HepG2 (cell line): ENCODE data around the gene RARG.

Experiments
- CREM ChIP-seq, 2 experiments: sonication (generic) in 1 of 2; formaldehyde crosslinking in 1 of 2; IDR thresholded peaks; 2 replicates each; pipeline versions ENCODE4 v1.4.0 to v1.6.1; 2016 to 2020; ENCODE audit warnings: antibody characterized with exemption in 1 of 2, mild to moderate bottlenecking in 1 of 2, missing genetic modification reagents in 1 of 2
- GABPB1 ChIP-seq: IDR thresholded peaks from 2 replicates; pipeline ENCODE4 v1.6.1; 2016; ENCODE audit warnings: mild to moderate bottlenecking, missing genetic modification reagents, moderate library complexity, missing compliant biosample characterization
- RAD21 ChIP-seq: fragments of 450-650 bp; formaldehyde crosslinking; IDR thresholded peaks from 2 replicates; pipeline ENCODE4 v1.5.0; 2020; ENCODE audit warnings: mild to moderate bottlenecking
- SOX6 ChIP-seq, 2 experiments: fragments of 450-650 bp in 1 of 2; sonication (generic) in 1 of 2; formaldehyde crosslinking in 1 of 2; IDR thresholded peaks; 2 replicates each; pipeline versions ENCODE4 v1.4.0 to v1.6.1; 2017 to 2020; ENCODE audit warnings: antibody characterized with exemption in 1 of 2, mild to moderate bottlenecking in 1 of 2, missing genetic modification reagents in 1 of 2
- TCF12 ChIP-seq, 2 experiments: fragments of 450-650 bp in 1 of 2; sonication (generic) in 1 of 2; formaldehyde crosslinking in 1 of 2; IDR thresholded peaks; 2 replicates each; pipeline versions ENCODE4 v1.6.1 to v1.8.0; 2017 to 2022; ENCODE audit warnings: antibody characterized with exemption in 1 of 2, mild to moderate bottlenecking in 1 of 2, missing genetic modification reagents in 1 of 2, moderate library complexity in 1 of 2
- TF ChIP-seq, protein P1 (sequence below): sonication (generic); formaldehyde crosslinking; IDR thresholded peaks from 2 replicates; pipeline ENCODE4 v1.4.0; 2020; ENCODE audit warnings: missing genetic modification reagents, borderline replicate concordance
- TF ChIP-seq, protein P2 (sequence below): sonication (generic); formaldehyde crosslinking; IDR thresholded peaks from 2 replicates; pipeline ENCODE4 v1.4.0; 2020; ENCODE audit warnings: mild to moderate bottlenecking, missing genetic modification reagents
- TF ChIP-seq, protein P3 (sequence below): sonication (generic); formaldehyde crosslinking; IDR thresholded peaks from 2 replicates; pipeline ENCODE4 v1.8.1; 2023; ENCODE audit warnings: mild to moderate bottlenecking, missing genetic modification reagents
- TF ChIP-seq, protein P4 (sequence below): sonication (generic); formaldehyde crosslinking; IDR thresholded peaks from 2 replicates; pipeline ENCODE4 v1.5.0; 2020; ENCODE audit warnings: mild to moderate bottlenecking, missing genetic modification reagents, moderate library complexity
- TF ChIP-seq, protein P5 (sequence below): sonication (generic); formaldehyde crosslinking; IDR thresholded peaks from 2 replicates; pipeline ENCODE4 v1.4.0; 2020; ENCODE audit warnings: mild to moderate bottlenecking, missing genetic modification reagents

DNA sequence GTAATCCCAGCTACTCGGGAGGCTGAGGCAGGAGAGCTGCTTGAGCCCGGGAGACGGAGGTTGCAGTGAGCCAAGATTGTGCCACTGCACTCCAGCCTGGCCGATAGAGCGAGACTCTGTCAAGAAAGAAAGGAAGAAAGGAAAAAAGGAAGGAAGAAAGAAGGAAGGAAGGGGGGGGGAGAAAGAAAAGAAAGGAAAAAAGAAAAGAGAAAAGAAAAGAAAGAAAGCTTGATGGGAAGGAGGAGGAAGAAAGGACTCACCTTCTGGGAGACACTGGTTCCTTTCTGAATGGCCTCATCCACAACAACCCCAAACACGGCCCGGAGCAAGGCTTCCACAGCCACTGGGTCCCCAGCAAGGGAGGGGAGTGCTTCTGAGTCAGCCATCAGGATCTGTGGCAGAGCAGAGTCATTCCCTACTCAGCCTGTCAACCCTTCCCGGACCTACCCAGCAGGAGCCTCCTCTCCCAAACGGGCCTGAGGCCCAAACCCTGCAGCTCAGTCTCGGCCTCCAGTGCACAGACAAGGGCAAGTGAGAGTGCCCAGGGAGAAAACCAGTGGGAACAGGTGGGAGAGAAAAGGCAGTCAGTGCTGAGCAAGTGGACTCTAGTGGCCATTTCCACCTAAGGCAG lies 58.8 kb downstream of the RARG start:
- TF ChIP-seq CREM (IDR thresholded peaks at IDR 0.05) (no peak), CREM (CRISPR knock-in tag; IDR thresholded peaks at IDR 0.05) (no peak), SOX6 (IDR thresholded peaks at IDR 0.05) (no peak), SOX6 (CRISPR knock-in tag; IDR thresholded peaks at IDR 0.05) (no peak), GABPB1 (no peak), RAD21 (CRISPR knock-in tag) (no peak), TCF12 (IDR thresholded peaks at IDR 0.05) (no peak), TCF12 (CRISPR knock-in tag; IDR thresholded peaks at IDR 0.05) (no peak)
- TF ChIP-seq, protein P1, sequence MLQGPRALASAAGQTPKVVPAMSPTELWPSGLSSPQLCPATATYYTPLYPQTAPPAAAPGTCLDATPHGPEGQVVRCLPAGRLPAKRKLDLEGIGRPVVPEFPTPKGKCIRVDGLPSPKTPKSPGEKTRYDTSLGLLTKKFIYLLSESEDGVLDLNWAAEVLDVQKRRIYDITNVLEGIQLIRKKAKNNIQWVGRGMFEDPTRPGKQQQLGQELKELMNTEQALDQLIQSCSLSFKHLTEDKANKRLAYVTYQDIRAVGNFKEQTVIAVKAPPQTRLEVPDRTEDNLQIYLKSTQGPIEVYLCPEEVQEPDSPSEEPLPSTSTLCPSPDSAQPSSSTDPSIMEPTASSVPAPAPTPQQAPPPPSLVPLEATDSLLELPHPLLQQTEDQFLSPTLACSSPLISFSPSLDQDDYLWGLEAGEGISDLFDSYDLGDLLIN (CRISPR knock-in tag) = no peak
- TF ChIP-seq, protein P2, sequence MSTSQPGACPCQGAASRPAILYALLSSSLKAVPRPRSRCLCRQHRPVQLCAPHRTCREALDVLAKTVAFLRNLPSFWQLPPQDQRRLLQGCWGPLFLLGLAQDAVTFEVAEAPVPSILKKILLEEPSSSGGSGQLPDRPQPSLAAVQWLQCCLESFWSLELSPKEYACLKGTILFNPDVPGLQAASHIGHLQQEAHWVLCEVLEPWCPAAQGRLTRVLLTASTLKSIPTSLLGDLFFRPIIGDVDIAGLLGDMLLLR = no peak
- TF ChIP-seq, protein P3, sequence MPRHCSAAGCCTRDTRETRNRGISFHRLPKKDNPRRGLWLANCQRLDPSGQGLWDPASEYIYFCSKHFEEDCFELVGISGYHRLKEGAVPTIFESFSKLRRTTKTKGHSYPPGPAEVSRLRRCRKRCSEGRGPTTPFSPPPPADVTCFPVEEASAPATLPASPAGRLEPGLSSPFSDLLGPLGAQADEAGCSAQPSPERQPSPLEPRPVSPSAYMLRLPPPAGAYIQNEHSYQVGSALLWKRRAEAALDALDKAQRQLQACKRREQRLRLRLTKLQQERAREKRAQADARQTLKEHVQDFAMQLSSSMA = no peak
- TF ChIP-seq, protein P4, sequence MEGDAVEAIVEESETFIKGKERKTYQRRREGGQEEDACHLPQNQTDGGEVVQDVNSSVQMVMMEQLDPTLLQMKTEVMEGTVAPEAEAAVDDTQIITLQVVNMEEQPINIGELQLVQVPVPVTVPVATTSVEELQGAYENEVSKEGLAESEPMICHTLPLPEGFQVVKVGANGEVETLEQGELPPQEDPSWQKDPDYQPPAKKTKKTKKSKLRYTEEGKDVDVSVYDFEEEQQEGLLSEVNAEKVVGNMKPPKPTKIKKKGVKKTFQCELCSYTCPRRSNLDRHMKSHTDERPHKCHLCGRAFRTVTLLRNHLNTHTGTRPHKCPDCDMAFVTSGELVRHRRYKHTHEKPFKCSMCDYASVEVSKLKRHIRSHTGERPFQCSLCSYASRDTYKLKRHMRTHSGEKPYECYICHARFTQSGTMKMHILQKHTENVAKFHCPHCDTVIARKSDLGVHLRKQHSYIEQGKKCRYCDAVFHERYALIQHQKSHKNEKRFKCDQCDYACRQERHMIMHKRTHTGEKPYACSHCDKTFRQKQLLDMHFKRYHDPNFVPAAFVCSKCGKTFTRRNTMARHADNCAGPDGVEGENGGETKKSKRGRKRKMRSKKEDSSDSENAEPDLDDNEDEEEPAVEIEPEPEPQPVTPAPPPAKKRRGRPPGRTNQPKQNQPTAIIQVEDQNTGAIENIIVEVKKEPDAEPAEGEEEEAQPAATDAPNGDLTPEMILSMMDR (CRISPR knock-in tag) = no peak
- TF ChIP-seq, protein P5, sequence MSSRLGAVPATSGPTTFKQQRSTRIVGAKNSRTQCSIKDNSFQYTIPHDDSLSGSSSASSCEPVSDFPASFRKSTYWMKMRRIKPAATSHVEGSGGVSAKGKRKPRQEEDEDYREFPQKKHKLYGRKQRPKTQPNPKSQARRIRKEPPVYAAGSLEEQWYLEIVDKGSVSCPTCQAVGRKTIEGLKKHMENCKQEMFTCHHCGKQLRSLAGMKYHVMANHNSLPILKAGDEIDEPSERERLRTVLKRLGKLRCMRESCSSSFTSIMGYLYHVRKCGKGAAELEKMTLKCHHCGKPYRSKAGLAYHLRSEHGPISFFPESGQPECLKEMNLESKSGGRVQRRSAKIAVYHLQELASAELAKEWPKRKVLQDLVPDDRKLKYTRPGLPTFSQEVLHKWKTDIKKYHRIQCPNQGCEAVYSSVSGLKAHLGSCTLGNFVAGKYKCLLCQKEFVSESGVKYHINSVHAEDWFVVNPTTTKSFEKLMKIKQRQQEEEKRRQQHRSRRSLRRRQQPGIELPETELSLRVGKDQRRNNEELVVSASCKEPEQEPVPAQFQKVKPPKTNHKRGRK (CRISPR knock-in tag) = no peak
